IMR-90 (cell line): ENCODE data around the gene DUSP16. TPM values are rescaled to one million over a fixed set of nuclear protein-coding genes. Genes with fewer than 3 reads are reported as not detected.

Experiments used
- ATAC-seq: fragments of 200-7000 bp; cut with Tn5 transposase; 2 replicates; pipeline ENCODE4 v1.9.1; 2020; ENCODE audit warnings: low read depth, mild to moderate bottlenecking, moderate library complexity
- BruUV-seq: library from RNA; stranded (reverse); fragments of 400-500 nt; replicated peaks from 2 replicates; lab custom pipeline; 2021; lab: Mats Ljungman, UMichigan
- CTCF ChIA-PET: fragments of 300-600 bp; formaldehyde crosslinking; extraction: SDS; loops from one replicate; lab custom pipeline; 2021; ENCODE audit warnings: antibody characterized with exemption; lab: Yijun Ruan, JAX
- POLR2A ChIA-PET: fragments of 300-600 bp; sonication (Branson Sonifier 250); formaldehyde crosslinking; loops from one replicate; lab custom pipeline; 2022; ENCODE audit warnings: antibody characterized with exemption; ENCODE audit not compliant: unreplicated experiment; lab: Charles Lee
- DNase-seq: peaks from one replicate; pipeline ENCODE4 v3.0.0; 2013
- H2AFZ ChIP-seq: replicated peaks from 2 replicates; pipeline ENCODE3; 2013; ENCODE audit warnings: low read length, mild to moderate bottlenecking; ENCODE audit not compliant: poor library complexity
- H2AK5ac ChIP-seq: 2 replicates; pipeline ENCODE4 v1.6.1; 2013; ENCODE audit warnings: low read depth, low read length, inconsistent platforms
- H2AK9ac ChIP-seq: replicated peaks from 2 replicates; pipeline ENCODE3; 2013; ENCODE audit warnings: mild to moderate bottlenecking, low read depth, low read length, moderate library complexity; ENCODE audit not compliant: poor library complexity
- H2BK120ac ChIP-seq: 2 replicates; pipeline ENCODE4 v1.6.1; 2013; ENCODE audit warnings: low read depth, low read length, inconsistent platforms
- H2BK15ac ChIP-seq: 3 replicates; pipeline ENCODE4 v1.6.1; 2013; ENCODE audit warnings: low read depth, low read length, inconsistent platforms
- H2BK20ac ChIP-seq: 2 replicates; pipeline ENCODE4 v1.6.1; 2013; ENCODE audit warnings: low read depth, mild to moderate bottlenecking, inconsistent platforms, low read length, moderate library complexity
- H2BK5ac ChIP-seq: 2 replicates; pipeline ENCODE4 v1.6.1; 2013; ENCODE audit warnings: mild to moderate bottlenecking, low read depth, low read length, inconsistent platforms; ENCODE audit not compliant: poor library complexity, severe bottlenecking
- H3K14ac ChIP-seq: replicated peaks from 2 replicates; pipeline ENCODE4 v1.6.1; 2013; ENCODE audit warnings: low read depth, low read length, inconsistent platforms
- H3K18ac ChIP-seq: 2 replicates; pipeline ENCODE4 v1.6.1; 2013; ENCODE audit warnings: low read depth, low read length, control low read depth
- H3K23ac ChIP-seq: 2 replicates; pipeline ENCODE4 v1.6.1; 2013; ENCODE audit warnings: low read depth, low read length, inconsistent platforms
- H3K27ac ChIP-seq: 2 replicates; pipeline ENCODE4 v1.5.1; 2013; ENCODE audit warnings: mild to moderate bottlenecking, control low read depth, low read length; ENCODE audit not compliant: insufficient read depth
- H3K27me3 ChIP-seq: 2 replicates; pipeline ENCODE4 v1.6.1; 2013; ENCODE audit warnings: low read length; ENCODE audit not compliant: control insufficient read depth, insufficient read depth
- H3K36me3 ChIP-seq: 2 replicates; pipeline ENCODE4 v1.6.1; 2013; ENCODE audit warnings: low read length, mixed read lengths; ENCODE audit not compliant: control insufficient read depth, insufficient read depth
- H3K4ac ChIP-seq: 2 replicates; pipeline ENCODE4 v1.6.1; 2013; ENCODE audit warnings: low read depth, low read length, inconsistent platforms
- H3K4me1 ChIP-seq: 2 replicates; pipeline ENCODE4 v1.6.1; 2013; ENCODE audit warnings: low read length, mixed read lengths; ENCODE audit not compliant: control insufficient read depth, insufficient read depth
- H3K4me2 ChIP-seq: 2 replicates; pipeline ENCODE4 v1.6.1; 2013; ENCODE audit warnings: low read depth, mild to moderate bottlenecking, control low read depth, low read length, moderate library complexity
- H3K4me3 ChIP-seq: 2 replicates; pipeline ENCODE4 v1.5.1; 2013; ENCODE audit warnings: low read depth, mild to moderate bottlenecking, control low read depth, low read length, moderate library complexity; ENCODE audit not compliant: insufficient read depth
- H3K56ac ChIP-seq: 2 replicates; pipeline ENCODE4 v1.6.1; 2013; ENCODE audit warnings: low read length, inconsistent platforms; ENCODE audit not compliant: insufficient read depth; ENCODE audit errors: extremely low read depth
- H3K79me1 ChIP-seq, 2 experiments: 2 replicates each; pipeline ENCODE4 v1.6.1; 2013; ENCODE audit warnings: low read length in 2 of 2, inconsistent platforms in 1 of 2, low read depth in 1 of 2
- H3K9ac ChIP-seq: 2 replicates; pipeline ENCODE4 v1.6.1; 2013; ENCODE audit warnings: low read depth, low read length, control low read depth
- H3K9me1 ChIP-seq: 2 replicates; pipeline ENCODE4 v1.6.1; 2013; ENCODE audit warnings: low read length, inconsistent platforms; ENCODE audit not compliant: insufficient read depth
- H3K9me3 ChIP-seq: 2 replicates; pipeline ENCODE4 v1.6.1; 2013; ENCODE audit warnings: low read length; ENCODE audit not compliant: control insufficient read depth, insufficient read depth
- H4K20me1 ChIP-seq: 2 replicates; pipeline ENCODE4 v1.6.1; 2013; ENCODE audit warnings: low read length, inconsistent platforms; ENCODE audit not compliant: insufficient read depth
- H4K5ac ChIP-seq: 2 replicates; pipeline ENCODE4 v1.6.1; 2013; ENCODE audit warnings: mild to moderate bottlenecking, low read depth, low read length, control low read depth
- H4K8ac ChIP-seq, 2 experiments: 2 replicates each; pipeline ENCODE4 v1.6.1; 2013; ENCODE audit warnings: low read depth in 2 of 2, low read length in 2 of 2, control low read depth in 1 of 2, inconsistent platforms in 1 of 2
- H4K91ac ChIP-seq: 2 replicates; pipeline ENCODE4 v1.6.1; 2013; ENCODE audit warnings: low read depth, low read length, inconsistent platforms; ENCODE audit not compliant: insufficient read depth
- BHLHE40 ChIP-seq: fragments of 150-350 bp; IDR thresholded peaks from 2 replicates; pipeline ENCODE4 v1.6.1; 2016; ENCODE audit warnings: mild to moderate bottlenecking, low read depth, low read length
- CEBPB ChIP-seq: IDR thresholded peaks from 2 replicates; pipeline ENCODE4 v1.6.1; 2012; ENCODE audit warnings: low read depth, low read length, improper control_type of control experiment
- CHD1 ChIP-seq: IDR thresholded peaks from 2 replicates; pipeline ENCODE4 v1.6.1; 2012; ENCODE audit warnings: low read depth, low read length, improper control_type of control experiment
- CTCF ChIP-seq: conservative IDR thresholded peaks from 2 replicates; pipeline ENCODE4 v1.5.1; 2012; ENCODE audit warnings: mild to moderate bottlenecking, low read depth, low read length, improper control_type of control experiment
- ELK1 ChIP-seq: fragments of 150-350 bp; IDR thresholded peaks from 2 replicates; pipeline ENCODE4 v1.6.1; 2016; ENCODE audit warnings: low read depth, mild to moderate bottlenecking, low read length, moderate library complexity, borderline replicate concordance
- FOS ChIP-seq: fragments of 150-350 bp; IDR thresholded peaks from 2 replicates; pipeline ENCODE4 v1.6.1; 2016; ENCODE audit warnings: low read depth, low read length
- MAFK ChIP-seq: IDR thresholded peaks from 2 replicates; pipeline ENCODE4 v1.6.1; 2012; ENCODE audit warnings: low read depth, low read length, improper control_type of control experiment
- MAZ ChIP-seq: IDR thresholded peaks from 2 replicates; pipeline ENCODE4 v1.6.1; 2012; ENCODE audit warnings: low read depth, mild to moderate bottlenecking, low read length, improper control_type of control experiment, moderate library complexity, borderline replicate concordance
- MXI1 ChIP-seq: IDR thresholded peaks from 2 replicates; pipeline ENCODE4 v1.6.1; 2012; ENCODE audit warnings: low read depth, mild to moderate bottlenecking, low read length, moderate library complexity, borderline replicate concordance
- NFE2L2 ChIP-seq: fragments of 150-350 bp; IDR thresholded peaks from 2 replicates; pipeline ENCODE4 v1.6.1; 2016; ENCODE audit warnings: low read depth, mild to moderate bottlenecking, low read length
- POLR2A ChIP-seq: IDR thresholded peaks from 2 replicates; pipeline ENCODE4 v1.6.1; 2012; ENCODE audit warnings: mild to moderate bottlenecking, low read depth, low read length
- RAD21 ChIP-seq: IDR thresholded peaks from 2 replicates; pipeline ENCODE4 v1.6.1; 2012; ENCODE audit warnings: low read length, improper control_type of control experiment
- RCOR1 ChIP-seq: IDR thresholded peaks from 2 replicates; pipeline ENCODE4 v1.6.1; 2012; ENCODE audit warnings: mild to moderate bottlenecking, low read length, improper control_type of control experiment; ENCODE audit not compliant: insufficient replicate concordance
- RFX5 ChIP-seq: IDR thresholded peaks from 2 replicates; pipeline ENCODE4 v1.8.0; 2012; ENCODE audit warnings: low read depth, mild to moderate bottlenecking, low read length, moderate library complexity
- SMC3 ChIP-seq: fragments of 150-350 bp; IDR thresholded peaks from 2 replicates; pipeline ENCODE4 v1.6.1; 2016; ENCODE audit warnings: low read depth, mild to moderate bottlenecking, antibody characterized with exemption, low read length, moderate library complexity
- WGBS, 2 experiments: methylation state at CpG; one replicate each; pipeline versions ENCODE4 v1.1.5 to v1.1.7; 2013; ENCODE audit warnings: missing lambda C conversion rate in 2 of 2; ENCODE audit not compliant: insufficient read length in 1 of 2; ENCODE audit errors: extremely low coverage in 2 of 2; 5-methylcytosine and 5-hydroxymethylcytosine counted together
- dilution Hi-C: fragments of 300-500 bp; cut with HindIII; formaldehyde crosslinking; loops from one replicate; pipeline ENCODE4 v1.14.3; 2018; ENCODE audit warnings: low sequenced_read_pairs; ENCODE audit not compliant: unreplicated experiment
- in situ Hi-C: fragments of 300-500 bp; cut with MboI; formaldehyde crosslinking; loops from 3 replicates; pipeline ENCODE4 v1.14.3; 2019; ENCODE audit warnings: low sequenced_read_pairs, inconsistent platforms, mixed read lengths
- intact Hi-C: fragments of 100-400 bp; cut with micrococcal nuclease; formaldehyde crosslinking; loops from 2 replicates; pipeline ENCODE4 v1.10.0; 2022
- polyA plus RNA-seq, 3 experiments: library from polyadenylated mRNA; depleted of rRNA; stranded (reverse); fragments of >200 nt; gene quantifications; 2 replicates each; pipeline ENCODE4 v1.2.3, GENCODE V29; 2012; ENCODE audit warnings: low replicate concordance in 1 of 3
- total RNA-seq: library from RNA; depleted of rRNA; stranded (reverse); fragments of >200 nt; gene quantifications from 2 replicates; pipeline ENCODE4 v1.2.3, GENCODE V29; 2012
- TF ChIP-seq, protein P1 (sequence below): fragments of 150-350 bp; IDR thresholded peaks from 2 replicates; pipeline ENCODE4 v1.6.1; 2017; ENCODE audit warnings: mild to moderate bottlenecking, antibody characterized with exemption, low read length, low read depth

The DUSP16 gene
- total and polyA plus RNA-seq, 2 of the 4 experiments (the other 2 are of a cell fraction): 4.7 to 10.0 TPM

DNA sequence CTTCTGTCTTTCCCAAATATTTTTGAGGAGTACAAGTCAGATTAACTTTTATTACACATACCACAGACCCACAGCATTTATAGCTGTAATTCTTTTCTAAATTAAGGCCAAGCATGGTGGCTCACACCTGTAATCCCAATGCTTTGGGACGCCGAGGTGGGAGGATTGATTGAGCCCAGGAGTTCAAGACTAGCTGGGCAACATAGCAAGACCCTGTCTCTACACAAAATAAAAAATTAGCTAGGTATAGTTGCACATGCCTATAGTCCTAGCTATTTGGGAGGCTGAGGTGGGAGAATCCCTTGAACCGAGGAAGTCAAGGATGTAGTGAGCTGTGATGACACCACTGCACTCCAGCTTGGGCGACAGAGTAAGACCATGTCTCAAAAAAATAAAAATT lies 7.0 kb downstream of the DUSP16 start:
- H2BK120ac ChIP-seq: no peak overlapping the region
- no peak overlapping the region for H4K8ac ChIP-seq
- H2AFZ ChIP-seq: no peak overlapping the region
- no peak overlapping the region for H3K4me3 ChIP-seq
- CTCF ChIA-PET: no interaction called here
- no TSS peak for BruUV-seq
- H2BK15ac ChIP-seq: no peak overlapping the region
- no peak overlapping the region for H3K27ac ChIP-seq
- H2AK9ac ChIP-seq: no peak overlapping the region
- intact Hi-C loops: no loop called here
- WGBS, 2 experiments: no CpG with 5 or more reads among the region's 4 CpGs
- peaks cover 8 to 30% of the 10 kb centered on the region in 2 experiments for H3K79me1 ChIP-seq
- in situ Hi-C loops: no loop called here
- H4K20me1 ChIP-seq: peaks cover 11% of the 10 kb centered on the region; the same call in 1 of the 2 replicates
- H3K4me1 ChIP-seq: peaks cover under 1% of the 10 kb centered on the region; the same call in 1 of the 2 replicates
- no peak overlapping the region for H3K18ac ChIP-seq
- no peak overlapping the region for H2AK5ac ChIP-seq
- DNase-seq: no peak
- no peak overlapping the region for H4K91ac ChIP-seq
- no peak overlapping the region for H4K5ac ChIP-seq
- POLR2A ChIA-PET: no interaction called here
- H3K14ac ChIP-seq: no peak overlapping the region
- H3K9me3 ChIP-seq: no peaks in the 10 kb centered on the region
- H3K9ac ChIP-seq: no peak overlapping the region
- TF ChIP-seq, protein P1, sequence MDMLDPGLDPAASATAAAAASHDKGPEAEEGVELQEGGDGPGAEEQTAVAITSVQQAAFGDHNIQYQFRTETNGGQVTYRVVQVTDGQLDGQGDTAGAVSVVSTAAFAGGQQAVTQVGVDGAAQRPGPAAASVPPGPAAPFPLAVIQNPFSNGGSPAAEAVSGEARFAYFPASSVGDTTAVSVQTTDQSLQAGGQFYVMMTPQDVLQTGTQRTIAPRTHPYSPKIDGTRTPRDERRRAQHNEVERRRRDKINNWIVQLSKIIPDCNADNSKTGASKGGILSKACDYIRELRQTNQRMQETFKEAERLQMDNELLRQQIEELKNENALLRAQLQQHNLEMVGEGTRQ: no peak
- no peak for TF ChIP-seq CTCF
- no peak for TF ChIP-seq POLR2A
- TF ChIP-seq MAZ: no peak
- no peak for TF ChIP-seq NFE2L2
- no peak for TF ChIP-seq BHLHE40
- TF ChIP-seq RCOR1: no peak
- TF ChIP-seq CEBPB: no peak
- no peak for TF ChIP-seq MAFK
- TF ChIP-seq SMC3: no peak
- no peak for TF ChIP-seq CHD1
- no peak for TF ChIP-seq FOS
- TF ChIP-seq ELK1: no peak
- TF ChIP-seq RFX5: no peak
- no peak for TF ChIP-seq RAD21
- no peak for TF ChIP-seq MXI1
- H3K9me1 ChIP-seq: peaks cover 2% of the 10 kb centered on the region; the same call in 1 of the 2 replicates
- H3K36me3 ChIP-seq: 0 out of 2 replicates have a peak, but pooled peaks cover 2% of the 10 kb centered on the region
- ATAC-seq: no peak
- no peak overlapping the region for H3K4ac ChIP-seq
- H3K23ac ChIP-seq: no peak overlapping the region
- H2BK20ac ChIP-seq: no peak overlapping the region
- no peak overlapping the region for H3K56ac ChIP-seq
- H3K4me2 ChIP-seq: no peak overlapping the region
- no peak overlapping the region for H2BK5ac ChIP-seq
- H3K27me3 ChIP-seq: no peaks in the 10 kb centered on the region
- dilution Hi-C loops: no loop called here
